Activated B cell treated with CpG ODN at 0.5 μM for 24 hours (primary cell): ENCODE measurements around the gene TBC1D9B. TPM values are rescaled to one million over a fixed set of nuclear protein-coding genes. Genes with fewer than 3 reads are reported as not detected.

Experiments used
- ATAC-seq: fragments of 200-7000 bp; cut with Tn5 transposase; one replicate; pipeline ENCODE4 v1.10.0; 2021; ENCODE audit warnings: low read depth, mild to moderate bottlenecking, moderate library complexity
- CTCF ChIA-PET: fragments of 350-600 bp; sonication (Branson Sonifier 250); formaldehyde crosslinking; loops from one replicate; lab custom pipeline; 2021; ENCODE audit warnings: antibody characterized with exemption; lab: Charles Lee
- POLR2A ChIA-PET: fragments of 350-600 bp; sonication (Branson Sonifier 250); formaldehyde crosslinking; loops from one replicate; lab custom pipeline; 2021; ENCODE audit warnings: antibody characterized with exemption; lab: Charles Lee
- DNase-seq: peaks from one replicate; pipeline ENCODE4 v3.0.0; 2022
- H3K27ac Mint-ChIP-seq: one replicate; pipeline ENCODE4 v1.8.0; 2020; ENCODE audit warnings: mixed read lengths
- H3K27me3 Mint-ChIP-seq: one replicate; pipeline ENCODE4 v1.8.0; 2021; ENCODE audit warnings: mixed read lengths
- H3K36me3 Mint-ChIP-seq: one replicate; pipeline ENCODE4 v1.8.0; 2021; ENCODE audit warnings: low read depth, mixed read lengths
- H3K4me1 Mint-ChIP-seq: one replicate; pipeline ENCODE4 v1.8.0; 2021; ENCODE audit warnings: mixed read lengths
- H3K4me3 Mint-ChIP-seq: one replicate; pipeline ENCODE4 v1.8.0; 2020; ENCODE audit warnings: mild to moderate bottlenecking, mixed read lengths
- H3K9me3 Mint-ChIP-seq: one replicate; pipeline ENCODE4 v1.8.0; 2020; ENCODE audit warnings: mixed read lengths
- intact Hi-C: fragments of 100-400 bp; cut with micrococcal nuclease; formaldehyde crosslinking; loops from one replicate; pipeline ENCODE4 v1.15.1; 2024
- total RNA-seq: library from RNA; stranded (reverse); gene quantifications from 2 replicates; pipeline ENCODE4 v1.2.3, GENCODE V29; 2022
- TF ChIP-seq, protein P1 (sequence below): fragments of 200-600 bp; IDR thresholded peaks from one replicate; pipeline ENCODE4 v1.8.0; 2022; ENCODE audit warnings: antibody characterized with exemption, mild to moderate bottlenecking

TBC1D9B gene
- total RNA-seq, 1 donor from 2014 or later, result 117 TPM

DNA sequence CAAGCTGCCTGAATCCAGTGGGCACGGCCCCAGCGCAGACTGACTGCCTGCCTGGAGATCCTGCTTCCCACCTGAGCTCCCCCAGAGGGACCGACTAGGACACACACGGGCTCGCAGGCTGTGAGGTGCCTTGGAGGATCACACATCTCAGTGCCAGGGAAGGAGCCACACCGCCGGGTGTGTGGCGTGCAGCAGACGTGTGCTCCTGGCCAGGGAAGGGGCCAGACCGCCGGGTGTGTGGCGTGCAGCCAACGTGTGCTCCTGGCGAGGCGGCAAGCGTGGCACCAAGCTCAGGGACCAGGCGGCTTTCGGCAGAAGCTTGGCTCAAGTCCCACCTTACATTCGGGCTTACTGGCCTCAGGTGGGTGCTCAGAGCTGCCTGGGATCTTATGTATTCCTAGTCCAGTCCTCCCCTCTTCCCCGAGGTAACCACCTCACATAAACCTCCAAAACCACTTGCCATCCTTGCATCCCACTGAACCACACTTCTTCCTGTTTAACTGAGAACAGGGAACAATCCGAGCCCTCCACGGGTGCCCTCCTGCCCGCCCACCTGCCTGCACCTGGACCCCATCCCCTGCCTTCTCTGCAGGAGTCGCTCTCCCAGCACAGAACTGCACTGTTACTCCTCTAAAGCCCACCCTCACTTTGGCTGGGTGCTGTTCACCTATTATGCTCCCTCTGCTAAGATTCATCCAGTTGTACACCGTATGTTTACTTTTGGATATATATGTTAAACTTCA, 26.7 kb downstream of the TBC1D9B start:
- Mint-ChIP-seq H3K27ac (no peak overlapping the region), H3K4me3 (no peak overlapping the region), H3K36me3 (peaks cover 72% of the 10 kb centered on the region), H3K27me3 (no peaks in the 10 kb centered on the region), H3K9me3 (peaks cover 9% of the 10 kb centered on the region), H3K4me1 (no peaks in the 10 kb centered on the region)
- DNase-seq (no peak), ATAC-seq (no peak)
- intact Hi-C loops, result no loop called here
- CTCF ChIA-PET, result no interaction called here
- TF ChIP-seq, protein P1, sequence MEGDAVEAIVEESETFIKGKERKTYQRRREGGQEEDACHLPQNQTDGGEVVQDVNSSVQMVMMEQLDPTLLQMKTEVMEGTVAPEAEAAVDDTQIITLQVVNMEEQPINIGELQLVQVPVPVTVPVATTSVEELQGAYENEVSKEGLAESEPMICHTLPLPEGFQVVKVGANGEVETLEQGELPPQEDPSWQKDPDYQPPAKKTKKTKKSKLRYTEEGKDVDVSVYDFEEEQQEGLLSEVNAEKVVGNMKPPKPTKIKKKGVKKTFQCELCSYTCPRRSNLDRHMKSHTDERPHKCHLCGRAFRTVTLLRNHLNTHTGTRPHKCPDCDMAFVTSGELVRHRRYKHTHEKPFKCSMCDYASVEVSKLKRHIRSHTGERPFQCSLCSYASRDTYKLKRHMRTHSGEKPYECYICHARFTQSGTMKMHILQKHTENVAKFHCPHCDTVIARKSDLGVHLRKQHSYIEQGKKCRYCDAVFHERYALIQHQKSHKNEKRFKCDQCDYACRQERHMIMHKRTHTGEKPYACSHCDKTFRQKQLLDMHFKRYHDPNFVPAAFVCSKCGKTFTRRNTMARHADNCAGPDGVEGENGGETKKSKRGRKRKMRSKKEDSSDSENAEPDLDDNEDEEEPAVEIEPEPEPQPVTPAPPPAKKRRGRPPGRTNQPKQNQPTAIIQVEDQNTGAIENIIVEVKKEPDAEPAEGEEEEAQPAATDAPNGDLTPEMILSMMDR, result no peak
- POLR2A ChIA-PET, result no interaction called here

DNA sequence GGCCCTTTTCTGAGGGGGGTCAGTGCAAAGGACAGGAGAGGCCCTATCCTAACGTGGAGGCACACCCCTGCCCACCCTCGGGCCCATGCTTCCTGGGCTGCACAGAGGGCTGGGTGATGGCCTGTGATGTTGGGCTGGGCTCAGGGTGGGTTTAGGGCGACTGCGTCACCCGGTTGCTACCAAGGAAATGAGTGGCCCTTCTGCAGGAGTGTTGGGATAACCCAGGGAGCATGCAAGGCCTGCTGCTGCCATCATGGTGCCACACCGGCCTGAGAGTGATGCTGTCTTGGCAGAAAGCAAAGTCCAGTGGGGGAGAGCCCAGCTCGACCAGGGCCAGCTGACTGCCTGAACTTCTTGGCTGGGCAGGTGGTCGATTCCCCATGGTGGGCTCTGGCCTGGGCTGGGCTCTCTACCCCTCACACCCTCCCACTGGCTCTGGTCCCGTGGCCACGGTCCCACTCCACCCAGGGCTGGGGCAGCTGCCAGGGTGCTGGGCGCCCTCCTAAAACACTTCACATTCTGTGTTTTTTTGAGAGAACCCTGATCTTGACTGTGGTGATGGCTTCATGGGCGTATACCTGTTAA, 27.5 kb downstream of the TBC1D9B start:
- intact Hi-C loops, result no loop called here
- ChIA-PET POLR2A (no interaction called here), CTCF (no interaction called here)
- DNase-seq, result no peak
- TF ChIP-seq, protein P1, result no peak
- Mint-ChIP-seq H3K36me3 (peaks cover 70% of the 10 kb centered on the region), H3K4me1 (no peaks in the 10 kb centered on the region), H3K27me3 (no peaks in the 10 kb centered on the region), H3K27ac (no peak overlapping the region), H3K4me3 (no peak overlapping the region), H3K9me3 (peaks cover 9% of the 10 kb centered on the region)
- ATAC-seq, result no peak

DNA sequence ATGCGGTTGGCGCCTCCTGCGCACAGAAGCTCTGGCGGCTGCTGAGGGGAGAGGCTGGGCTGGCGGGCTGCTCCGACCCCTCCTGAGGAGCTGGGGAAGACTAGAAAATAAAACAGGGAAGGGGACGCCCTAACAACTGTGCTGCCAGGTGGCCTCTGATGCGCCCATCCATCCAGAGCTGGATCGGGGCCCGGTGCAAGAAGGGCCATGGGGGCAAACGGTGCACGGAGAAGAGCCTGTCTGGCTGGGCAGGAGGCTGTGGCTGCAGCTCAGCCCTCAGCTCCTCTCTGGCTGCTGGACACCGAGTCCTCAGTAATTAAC, 28.0 kb downstream of the TBC1D9B start:
- H3K27ac Mint-ChIP-seq, result no peak overlapping the region
- H3K9me3 Mint-ChIP-seq, result peaks cover 8% of the 10 kb centered on the region
- TF ChIP-seq, protein P1, result no peak
- ChIA-PET CTCF (no interaction called here), POLR2A (no interaction called here)
- H3K4me1 Mint-ChIP-seq, result no peaks in the 10 kb centered on the region
- peaks cover 71% of the 10 kb centered on the region for H3K36me3 Mint-ChIP-seq
- no peaks in the 10 kb centered on the region for H3K27me3 Mint-ChIP-seq
- ATAC-seq (no peak), DNase-seq (no peak)
- intact Hi-C loops, result no loop called here
- H3K4me3 Mint-ChIP-seq, result no peak overlapping the region

DNA sequence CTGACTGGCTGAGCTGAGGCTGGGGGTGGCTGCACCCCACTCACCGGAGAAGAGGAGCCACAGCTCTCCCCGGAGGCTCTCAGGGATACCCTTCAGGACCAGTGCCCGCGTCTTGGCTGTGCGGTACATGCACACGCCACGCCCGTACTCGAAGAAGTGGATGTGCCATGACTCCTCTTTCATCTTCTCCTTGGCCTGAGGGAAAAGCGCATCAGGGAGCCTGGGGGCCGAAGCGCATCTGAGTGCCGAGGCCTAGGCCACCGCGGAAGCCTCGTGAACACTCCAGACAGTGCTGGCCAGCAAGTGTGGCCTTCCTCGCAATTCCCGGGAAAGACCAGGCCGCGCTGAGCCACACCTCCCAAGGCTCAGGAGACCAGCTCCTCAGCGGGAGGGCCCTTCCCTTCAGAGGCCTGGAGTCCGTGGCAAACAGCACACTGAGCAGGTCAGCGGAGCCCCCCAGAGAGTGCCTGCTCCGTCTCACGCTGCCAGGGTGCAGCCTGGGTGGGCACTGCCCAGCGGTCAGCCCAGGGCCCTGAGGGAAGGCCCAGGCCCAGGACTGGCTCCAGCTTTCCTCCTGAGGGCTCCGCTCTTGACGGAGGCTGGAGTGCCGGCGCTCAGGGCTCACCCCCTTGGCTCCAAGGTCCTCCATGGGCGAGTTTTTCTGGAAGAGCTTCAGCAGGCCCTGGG, 28.6 kb downstream of the TBC1D9B start:
- no peak overlapping the region for H3K27ac Mint-ChIP-seq
- ATAC-seq, result no peak
- H3K36me3 Mint-ChIP-seq, result peaks cover 71% of the 10 kb centered on the region
- ChIA-PET POLR2A (no interaction called here), CTCF (no interaction called here)
- TF ChIP-seq, protein P1, result no peak
- H3K4me1 Mint-ChIP-seq, result no peaks in the 10 kb centered on the region
- no peak for DNase-seq
- no peak overlapping the region for H3K4me3 Mint-ChIP-seq
- H3K27me3 Mint-ChIP-seq, result no peaks in the 10 kb centered on the region
- intact Hi-C loops, result no loop called here
- peaks cover 6% of the 10 kb centered on the region for H3K9me3 Mint-ChIP-seq
